Right lobe of liver (tissue), 4 donors: ENCODE measurements around the gene AMPD1.

Source experiments
- CTCF ChIP-seq, 4 donors: fragments of 200-600 bp in 3 of 4; fragments of 450-650 bp in 1 of 4; IDR thresholded peaks; one replicate each; pipeline versions ENCODE4 v1.5.1 to v1.8.0; 2016 to 2022; ENCODE audit warnings: antibody characterized with exemption in 4 of 4, mild to moderate bottlenecking in 2 of 4
- POLR2A ChIP-seq: fragments of 450-650 bp; IDR thresholded peaks from one replicate; pipeline ENCODE4 v1.6.1; 2017; ENCODE audit warnings: antibody characterized with exemption, mild to moderate bottlenecking
- donor health status: DM: no; HTN: no; CAD: no.
- donor health status: DM: no; HTN: no; CAD: no.
- donor health status: DM: no; HTN: yes; CAD: no.

GRCh38 chr1:114701931-114702330, 6.6 kb upstream of the AMPD1 start:
- TF ChIP-seq CTCF (IDR thresholded peaks at IDR 0.05): no peak
- no peak for TF ChIP-seq POLR2A
